ENCODE measurements around the gene PLCH2.

DNA sequence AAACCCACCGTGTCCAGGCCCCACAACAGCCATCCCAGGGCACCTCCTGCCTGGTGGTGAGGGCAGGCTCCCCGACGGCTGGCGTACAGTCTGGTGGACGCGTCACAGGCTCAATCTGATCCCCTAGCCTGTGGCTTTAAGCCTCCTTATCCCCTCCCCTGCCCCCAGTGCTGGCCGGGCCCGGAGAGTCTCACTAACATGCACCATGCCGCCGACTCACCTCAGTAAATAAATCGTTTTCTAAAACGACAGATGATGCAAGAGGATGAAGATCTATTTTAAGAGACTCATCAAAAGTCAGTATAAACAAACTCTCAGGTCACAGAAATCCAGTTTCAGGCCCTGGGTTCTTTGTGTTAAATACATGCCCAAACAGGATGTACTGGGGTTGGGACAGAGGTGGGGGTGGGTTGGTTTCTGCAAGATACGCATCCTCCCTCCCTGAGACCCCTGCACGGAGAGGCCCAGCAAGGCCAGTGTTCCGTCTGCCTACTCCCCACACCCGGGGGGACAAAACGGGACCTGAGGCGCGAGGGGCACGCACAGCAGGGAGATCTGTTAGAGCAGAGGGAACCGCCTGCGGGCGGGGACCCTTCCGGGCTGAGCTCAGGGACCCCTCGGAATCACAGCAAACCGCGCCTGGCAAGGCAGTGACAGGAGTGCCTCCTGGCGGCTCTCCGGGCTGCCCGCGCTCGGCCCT is 47.3 kb downstream of the PLCH2 start:
- TF ChIP-seq, protein P1, sequence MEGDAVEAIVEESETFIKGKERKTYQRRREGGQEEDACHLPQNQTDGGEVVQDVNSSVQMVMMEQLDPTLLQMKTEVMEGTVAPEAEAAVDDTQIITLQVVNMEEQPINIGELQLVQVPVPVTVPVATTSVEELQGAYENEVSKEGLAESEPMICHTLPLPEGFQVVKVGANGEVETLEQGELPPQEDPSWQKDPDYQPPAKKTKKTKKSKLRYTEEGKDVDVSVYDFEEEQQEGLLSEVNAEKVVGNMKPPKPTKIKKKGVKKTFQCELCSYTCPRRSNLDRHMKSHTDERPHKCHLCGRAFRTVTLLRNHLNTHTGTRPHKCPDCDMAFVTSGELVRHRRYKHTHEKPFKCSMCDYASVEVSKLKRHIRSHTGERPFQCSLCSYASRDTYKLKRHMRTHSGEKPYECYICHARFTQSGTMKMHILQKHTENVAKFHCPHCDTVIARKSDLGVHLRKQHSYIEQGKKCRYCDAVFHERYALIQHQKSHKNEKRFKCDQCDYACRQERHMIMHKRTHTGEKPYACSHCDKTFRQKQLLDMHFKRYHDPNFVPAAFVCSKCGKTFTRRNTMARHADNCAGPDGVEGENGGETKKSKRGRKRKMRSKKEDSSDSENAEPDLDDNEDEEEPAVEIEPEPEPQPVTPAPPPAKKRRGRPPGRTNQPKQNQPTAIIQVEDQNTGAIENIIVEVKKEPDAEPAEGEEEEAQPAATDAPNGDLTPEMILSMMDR (IDR thresholded peaks at IDR 0.05): no peak
- TF ChIP-seq POLR2A (IDR thresholded peaks at IDR 0.05): no peak
- TF ChIP-seq POLR2AphosphoS5 (IDR thresholded peaks at IDR 0.05; ENCODE audit: insufficient read depth in 1 of 2, low read depth in 1 of 2): no peak
